Hepatic stellate cell (primary cell): ENCODE results near the gene TMC2.
"Not testable (repeated sequence)": the region's sequence is repeated elsewhere in the genome, so short reads cannot be mapped to it uniquely, and the experiment has no call there.

ENCODE experiments used
- DNase-seq: peaks from one replicate; pipeline ENCODE4 v3.0.0; 2011; ENCODE audit warnings: low spot score

The TMC2 gene

GRCh38 chr20:2526218-2526583 is 10.2 kb upstream of the TMC2 start:
- DNase-seq: not testable (repeated sequence)

- DNase-seq: no peak
Observed at GRCh38 chr20:2527762-2528161, 8.6 kb upstream of the TMC2 start.

GRCh38 chr20:2528671-2529271 is 7.6 kb upstream of the TMC2 start:
- DNase-seq: no peak

- DNase-seq: no peak
Observed at GRCh38 chr20:2533118-2533517, 3.3 kb upstream of the TMC2 start.

DNA sequence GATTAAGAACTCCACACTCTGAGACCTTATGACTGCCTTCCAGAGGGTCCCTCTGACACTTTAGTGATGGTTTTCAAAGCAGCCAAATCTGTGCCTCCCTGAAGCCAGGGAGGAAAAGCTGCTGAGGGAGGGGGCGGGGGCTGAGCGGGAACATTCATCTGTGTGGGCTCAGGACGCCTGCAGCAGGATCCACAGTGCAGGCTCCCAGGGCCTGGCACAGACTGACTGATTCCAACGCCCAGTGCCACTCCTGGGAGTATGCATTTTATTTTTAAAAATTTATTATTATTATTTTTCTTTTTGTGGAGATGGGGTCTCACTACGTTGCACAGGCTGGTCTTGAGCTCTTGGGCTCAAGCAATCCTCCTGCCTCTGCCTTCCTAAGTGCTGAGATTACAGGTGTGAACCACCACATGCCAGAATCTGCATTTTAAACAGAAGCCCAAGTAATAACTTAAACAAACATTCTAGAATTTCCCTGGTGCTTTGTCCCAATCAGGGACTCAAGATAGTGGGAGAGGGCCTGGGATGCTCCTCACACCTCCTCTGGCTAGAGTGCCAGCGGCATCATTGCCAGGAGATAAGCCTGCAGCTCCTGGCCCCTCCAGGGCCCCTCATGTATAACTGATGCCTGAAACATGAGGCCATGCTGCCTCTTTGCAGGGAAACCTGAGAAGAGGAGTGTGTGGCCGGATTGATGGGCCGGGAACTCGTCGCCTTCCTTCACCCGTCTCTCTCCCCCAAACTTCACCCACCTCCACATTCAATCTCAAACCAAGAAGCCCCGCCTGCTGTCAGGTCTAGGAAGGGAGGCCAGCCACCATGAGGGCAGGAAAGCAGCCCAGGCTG is 438 bp upstream of the TMC2 start:
- DNase-seq: no peak

- DNase-seq: no peak
Observed at GRCh38 chr20:2537101-2537500, 728 bp downstream of the TMC2 start.

GRCh38 chr20:2538356-2538755 is 2.0 kb downstream of the TMC2 start:
- DNase-seq: no peak

GRCh38 chr20:2538931-2539720 is 2.8 kb downstream of the TMC2 start:
- DNase-seq: no peak

GRCh38 chr20:2541940-2542339 is 5.6 kb downstream of the TMC2 start:
- no peak for DNase-seq

DNA sequence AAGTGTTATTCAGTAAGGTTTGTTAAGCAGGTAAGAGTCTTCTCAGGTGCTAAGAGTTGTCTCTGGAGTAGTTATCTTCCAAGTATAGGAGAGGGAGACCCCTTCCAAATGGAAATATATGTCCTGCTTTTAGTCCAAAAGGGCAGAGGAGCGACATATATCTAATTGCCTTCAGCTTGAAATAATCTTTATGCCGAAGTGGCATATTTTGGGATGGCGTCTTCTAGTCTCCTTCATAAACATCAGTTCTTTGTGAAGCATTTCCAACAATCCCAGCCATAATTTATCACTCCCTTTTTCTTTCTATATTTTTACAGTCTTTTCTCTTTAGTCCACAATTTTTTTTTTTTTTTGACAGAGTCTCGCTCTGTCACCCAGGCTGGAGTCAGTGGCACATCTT is 6.0 kb downstream of the TMC2 start:
- no peak for DNase-seq

- no peak for DNase-seq
Observed at GRCh38 chr20:2544211-2544610, 7.8 kb downstream of the TMC2 start.

- no peak for DNase-seq
Observed at GRCh38 chr20:2545594-2545993, 9.2 kb downstream of the TMC2 start.

DNA sequence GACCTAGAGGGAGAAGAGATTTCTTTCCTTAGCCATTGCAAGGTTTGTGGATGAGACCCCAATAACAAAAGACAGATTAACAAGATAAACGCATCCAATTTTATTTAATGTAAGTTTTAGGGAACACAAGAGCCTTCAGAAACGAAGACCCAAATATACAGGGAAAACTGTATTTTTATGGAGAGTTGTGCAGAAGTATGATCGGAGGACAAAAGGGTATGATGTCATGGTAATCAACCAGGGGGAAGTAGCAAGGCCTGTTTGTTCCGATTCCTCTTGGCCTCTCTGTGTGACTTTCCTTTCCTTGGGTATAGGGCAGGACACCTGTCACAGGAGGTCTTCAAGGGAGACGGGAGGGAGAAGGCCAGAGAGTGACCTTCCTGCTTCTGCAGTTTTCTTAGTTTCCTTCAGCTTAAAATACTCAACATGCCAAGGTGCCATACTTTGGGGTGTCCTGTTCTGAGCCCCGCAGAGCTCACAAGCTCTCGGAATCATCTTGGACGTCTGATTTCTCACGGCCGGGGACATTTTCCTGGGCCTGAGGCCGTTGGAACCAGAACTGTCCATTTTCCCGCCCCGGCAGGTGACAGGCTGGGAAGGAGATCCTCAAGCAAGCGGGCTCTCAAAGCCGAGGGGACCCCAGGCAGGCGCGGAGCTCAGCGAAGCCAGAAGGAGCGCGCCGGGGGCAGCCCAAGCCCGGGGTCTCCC is 21.7 kb downstream of the TMC2 start:
- no peak for DNase-seq

GRCh38 chr20:2558581-2559278 is 22.4 kb downstream of the TMC2 start:
- no peak for DNase-seq

DNA sequence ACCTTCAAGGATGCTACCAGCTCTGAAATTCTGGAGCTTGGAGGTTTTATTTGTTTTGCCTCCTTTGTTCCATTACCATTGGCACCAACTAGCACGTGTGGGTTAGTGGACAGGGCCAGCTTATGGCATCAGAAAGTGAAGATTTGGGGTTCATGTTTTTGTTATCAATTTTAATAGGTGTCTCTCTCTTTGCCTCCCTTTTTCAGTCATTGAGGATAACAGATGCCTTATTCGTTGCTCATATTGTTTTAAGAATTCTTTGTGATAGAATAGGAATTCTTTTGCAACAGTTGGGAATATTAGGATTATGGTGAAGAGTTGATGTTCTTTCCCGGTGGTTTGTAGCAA is 22.9 kb downstream of the TMC2 start:
- DNase-seq: no peak

GRCh38 chr20:2559651-2560050 is 23.3 kb downstream of the TMC2 start:
- DNase-seq: no peak

- DNase-seq: no peak
Observed at GRCh38 chr20:2563116-2563515, 26.7 kb downstream of the TMC2 start.

DNA sequence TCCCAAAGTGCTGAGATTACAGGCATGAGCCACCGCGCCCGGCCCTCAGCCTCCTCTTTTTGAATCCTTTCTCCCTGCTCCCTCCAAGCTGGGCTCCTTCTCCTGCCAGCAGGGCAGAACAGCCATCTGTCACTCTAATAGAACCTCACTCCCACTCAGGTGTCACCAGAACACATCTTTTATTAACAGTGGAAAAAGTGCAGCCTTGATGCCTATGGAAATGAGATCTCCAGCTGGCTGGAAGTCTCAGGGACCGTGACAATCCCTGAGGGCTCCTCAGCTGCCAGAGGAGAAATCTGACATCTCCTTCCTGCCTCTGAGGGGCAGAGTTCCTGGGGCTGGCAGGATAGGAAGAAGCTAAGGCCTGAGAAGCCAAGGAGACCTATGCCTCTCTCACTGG is 28.0 kb downstream of the TMC2 start:
- no peak for DNase-seq

DNA sequence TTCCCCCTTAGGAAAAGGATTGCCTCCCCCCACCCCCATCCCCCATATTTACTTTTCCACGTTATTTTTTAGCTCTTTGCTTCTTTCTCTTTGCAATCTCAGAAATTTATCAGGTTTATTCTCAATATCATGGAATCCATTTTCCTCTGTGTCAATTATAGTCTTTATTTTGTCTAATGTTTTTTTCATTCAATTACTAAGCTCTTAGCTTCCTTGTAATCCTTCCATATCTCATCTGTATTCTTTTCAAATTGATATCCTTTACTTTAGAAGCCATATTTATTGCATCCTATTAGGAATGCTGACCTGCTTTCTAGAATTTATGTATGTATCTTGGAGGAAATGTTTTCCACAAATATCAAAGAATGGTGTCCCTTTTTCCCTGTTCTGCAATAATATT is 39.3 kb downstream of the TMC2 start:
- DNase-seq: no peak

DNA sequence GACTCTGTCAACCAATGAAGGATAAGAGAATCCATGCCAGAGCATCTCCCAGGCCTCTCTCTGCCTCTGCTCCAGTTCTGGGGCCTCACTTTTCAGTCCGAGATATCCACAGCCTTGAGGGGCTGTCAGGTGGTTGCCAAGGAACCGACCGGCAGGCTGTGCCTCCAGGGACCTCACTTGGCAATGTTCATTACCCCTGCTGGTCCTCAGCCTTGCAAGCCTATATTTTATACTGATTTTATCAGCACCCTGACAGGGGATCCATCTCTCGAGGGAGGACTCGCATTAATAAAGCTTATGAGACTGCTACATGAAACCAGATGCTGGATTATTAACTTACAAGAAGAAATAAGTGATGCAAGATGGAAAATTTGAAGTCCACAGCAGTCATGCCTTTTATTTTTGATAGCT is 39.9 kb downstream of the TMC2 start:
- no peak for DNase-seq

DNA sequence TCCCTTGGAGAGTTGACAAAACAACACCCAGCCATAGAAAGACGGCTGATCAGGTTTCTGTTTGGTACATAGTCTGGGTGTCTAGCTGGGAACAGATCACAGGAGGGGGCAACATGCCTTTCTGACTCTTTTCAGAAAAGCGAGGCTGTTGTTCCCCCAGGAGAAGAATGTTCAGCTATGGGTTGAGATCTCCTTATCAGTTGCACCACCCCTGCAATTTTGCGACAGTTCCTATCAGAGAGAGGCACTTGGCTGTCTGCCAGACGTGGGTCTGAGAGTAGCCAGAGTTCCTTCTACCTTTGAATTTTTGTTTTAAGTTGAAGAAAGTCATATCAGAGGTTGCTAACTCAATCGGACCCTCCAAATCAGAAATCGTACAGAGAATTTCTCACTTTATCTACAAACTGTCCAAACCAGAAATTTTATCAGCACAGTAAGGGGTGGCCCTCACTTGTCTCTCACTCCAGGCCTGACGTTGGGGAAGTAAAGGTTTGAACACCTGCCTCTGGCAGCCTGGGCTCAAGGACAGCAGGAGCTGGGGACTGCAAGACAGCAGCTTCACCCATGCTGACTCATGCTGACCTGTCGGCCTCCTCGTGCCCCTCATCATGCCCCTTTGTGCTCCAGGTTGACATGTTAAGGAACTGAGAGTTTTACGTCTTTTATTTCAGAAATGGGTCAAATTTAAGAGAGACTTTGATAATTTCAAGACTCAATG is 42.3 kb downstream of the TMC2 start:
- no peak for DNase-seq
